ENCODE data around the gene ZNF189.

ZNF189 gene

GRCh38 chr9:101398068-101398929, at the start of gene ZNF189, which contains the start of gene MRPL50:
TSS of gene ZNF189 (plus strand) at chr9:101398851. CDS start at chr9:101399157, 306 bp downstream.
TSS of gene MRPL50 (minus strand) at chr9:101398618. CDS start at chr9:101398592, 26 bp downstream.
- H3K9me3 ChIP-seq (ENCODE audit: control insufficient read depth, insufficient read depth, low read depth, low read length) = peaks cover 23% of the 10 kb centered on the region
- H3K36me3 ChIP-seq (ENCODE audit: control insufficient read depth, insufficient read depth, low read length) = peaks cover 67% of the 10 kb centered on the region
- peak within 1 kb of the TSS; percentile 75 for H3K27ac ChIP-seq (ENCODE audit: low read depth, low read length)
- peak within 1 kb of the TSS; percentile 94 for H3K9ac ChIP-seq (ENCODE audit: low read length)
- H3K27me3 ChIP-seq (ENCODE audit: control insufficient read depth, insufficient read depth, low read length) = no peaks in the 10 kb centered on the region
- H3K4me3 ChIP-seq (ENCODE audit: low read depth, low read length) = peak within 1 kb of the TSS; percentile 99
- H3K4me1 ChIP-seq (ENCODE audit: control insufficient read depth, insufficient read depth, low read length) = no peaks in the 10 kb centered on the region

- H3K4me3 ChIP-seq (ENCODE audit: low read depth, low read length) = no peak overlapping the region
- no peaks in the 10 kb centered on the region for H3K4me1 ChIP-seq (ENCODE audit: control insufficient read depth, insufficient read depth, low read length)
- no peak overlapping the region for H3K9ac ChIP-seq (ENCODE audit: low read length)
- H3K9me3 ChIP-seq (ENCODE audit: control insufficient read depth, insufficient read depth, low read depth, low read length) = no peaks in the 10 kb centered on the region
- no peaks in the 10 kb centered on the region for H3K27me3 ChIP-seq (ENCODE audit: control insufficient read depth, insufficient read depth, low read length)
- H3K36me3 ChIP-seq (ENCODE audit: control insufficient read depth, insufficient read depth, low read length) = no peaks in the 10 kb centered on the region
- no peak overlapping the region for H3K27ac ChIP-seq (ENCODE audit: low read depth, low read length)
Observed at GRCh38 chr9:101350285-101350684, 48.4 kb upstream of the ZNF189 start.

GRCh38 chr9:101352892-101353463, 45.7 kb upstream of the ZNF189 start:
- no peak overlapping the region for H3K27ac ChIP-seq (ENCODE audit: low read depth, low read length)
- H3K9me3 ChIP-seq (ENCODE audit: control insufficient read depth, insufficient read depth, low read depth, low read length) = 0 out of 2 replicates have a peak, but pooled peaks cover 2% of the 10 kb centered on the region
- H3K4me3 ChIP-seq (ENCODE audit: low read depth, low read length) = no peak overlapping the region
- no peaks in the 10 kb centered on the region for H3K4me1 ChIP-seq (ENCODE audit: control insufficient read depth, insufficient read depth, low read length)
- H3K27me3 ChIP-seq (ENCODE audit: control insufficient read depth, insufficient read depth, low read length) = no peaks in the 10 kb centered on the region
- H3K9ac ChIP-seq (ENCODE audit: low read length) = no peak overlapping the region
- H3K36me3 ChIP-seq (ENCODE audit: control insufficient read depth, insufficient read depth, low read length) = no peaks in the 10 kb centered on the region

GRCh38 chr9:101353683-101354082, 45.0 kb upstream of the ZNF189 start:
- Histone ChIP-seq H3K4me3 (ENCODE audit: low read depth, low read length) (no peak overlapping the region), H3K4me1 (ENCODE audit: control insufficient read depth, insufficient read depth, low read length) (no peaks in the 10 kb centered on the region), H3K27ac (ENCODE audit: low read depth, low read length) (no peak overlapping the region), H3K27me3 (ENCODE audit: control insufficient read depth, insufficient read depth, low read length) (no peaks in the 10 kb centered on the region), H3K9me3 (ENCODE audit: control insufficient read depth, insufficient read depth, low read depth, low read length) (0 out of 2 replicates have a peak, but pooled peaks cover 2% of the 10 kb centered on the region), H3K9ac (ENCODE audit: low read length) (no peak overlapping the region), H3K36me3 (ENCODE audit: control insufficient read depth, insufficient read depth, low read length) (no peaks in the 10 kb centered on the region)

- Histone ChIP-seq H3K27me3 (ENCODE audit: control insufficient read depth, insufficient read depth, low read length) (no peaks in the 10 kb centered on the region), H3K4me3 (ENCODE audit: low read depth, low read length) (no peak overlapping the region), H3K27ac (ENCODE audit: low read depth, low read length) (no peak overlapping the region), H3K36me3 (ENCODE audit: control insufficient read depth, insufficient read depth, low read length) (no peaks in the 10 kb centered on the region), H3K4me1 (ENCODE audit: control insufficient read depth, insufficient read depth, low read length) (no peaks in the 10 kb centered on the region), H3K9ac (ENCODE audit: low read length) (no peak overlapping the region), H3K9me3 (ENCODE audit: control insufficient read depth, insufficient read depth, low read depth, low read length) (0 out of 2 replicates have a peak, but pooled peaks cover 2% of the 10 kb centered on the region)
Observed at GRCh38 chr9:101354143-101354764, 44.4 kb upstream of the ZNF189 start.

GRCh38 chr9:101354765-101355708, 43.6 kb upstream of the ZNF189 start:
- 0 out of 2 replicates have a peak, but pooled peaks cover 2% of the 10 kb centered on the region for H3K9me3 ChIP-seq (ENCODE audit: control insufficient read depth, insufficient read depth, low read depth, low read length)
- no peaks in the 10 kb centered on the region for H3K36me3 ChIP-seq (ENCODE audit: control insufficient read depth, insufficient read depth, low read length)
- H3K27me3 ChIP-seq (ENCODE audit: control insufficient read depth, insufficient read depth, low read length) = no peaks in the 10 kb centered on the region
- H3K4me3 ChIP-seq (ENCODE audit: low read depth, low read length) = no peak overlapping the region
- no peak overlapping the region for H3K27ac ChIP-seq (ENCODE audit: low read depth, low read length)
- H3K4me1 ChIP-seq (ENCODE audit: control insufficient read depth, insufficient read depth, low read length) = no peaks in the 10 kb centered on the region
- H3K9ac ChIP-seq (ENCODE audit: low read length) = no peak overlapping the region

- no peak overlapping the region for H3K27ac ChIP-seq (ENCODE audit: low read depth, low read length)
- no peaks in the 10 kb centered on the region for H3K27me3 ChIP-seq (ENCODE audit: control insufficient read depth, insufficient read depth, low read length)
- no peak overlapping the region for H3K4me3 ChIP-seq (ENCODE audit: low read depth, low read length)
- H3K36me3 ChIP-seq (ENCODE audit: control insufficient read depth, insufficient read depth, low read length) = no peaks in the 10 kb centered on the region
- H3K4me1 ChIP-seq (ENCODE audit: control insufficient read depth, insufficient read depth, low read length) = no peaks in the 10 kb centered on the region
- 0 out of 2 replicates have a peak, but pooled peaks cover 2% of the 10 kb centered on the region for H3K9me3 ChIP-seq (ENCODE audit: control insufficient read depth, insufficient read depth, low read depth, low read length)
- no peak overlapping the region for H3K9ac ChIP-seq (ENCODE audit: low read length)
Observed at GRCh38 chr9:101356619-101357018, 42.0 kb upstream of the ZNF189 start.

GRCh38 chr9:101359679-101360078, 39.0 kb upstream of the ZNF189 start:
- H3K9ac ChIP-seq (ENCODE audit: low read length) = no peak overlapping the region
- H3K9me3 ChIP-seq (ENCODE audit: control insufficient read depth, insufficient read depth, low read depth, low read length) = 0 out of 2 replicates have a peak, but pooled peaks cover 2% of the 10 kb centered on the region
- no peaks in the 10 kb centered on the region for H3K4me1 ChIP-seq (ENCODE audit: control insufficient read depth, insufficient read depth, low read length)
- no peak overlapping the region for H3K27ac ChIP-seq (ENCODE audit: low read depth, low read length)
- H3K27me3 ChIP-seq (ENCODE audit: control insufficient read depth, insufficient read depth, low read length) = no peaks in the 10 kb centered on the region
- no peaks in the 10 kb centered on the region for H3K36me3 ChIP-seq (ENCODE audit: control insufficient read depth, insufficient read depth, low read length)
- H3K4me3 ChIP-seq (ENCODE audit: low read depth, low read length) = no peak overlapping the region

- H3K27me3 ChIP-seq (ENCODE audit: control insufficient read depth, insufficient read depth, low read length) = no peaks in the 10 kb centered on the region
- no peak overlapping the region for H3K9ac ChIP-seq (ENCODE audit: low read length)
- H3K9me3 ChIP-seq (ENCODE audit: control insufficient read depth, insufficient read depth, low read depth, low read length) = 0 out of 2 replicates have a peak, but pooled peaks cover 2% of the 10 kb centered on the region
- no peak overlapping the region for H3K27ac ChIP-seq (ENCODE audit: low read depth, low read length)
- no peaks in the 10 kb centered on the region for H3K4me1 ChIP-seq (ENCODE audit: control insufficient read depth, insufficient read depth, low read length)
- no peaks in the 10 kb centered on the region for H3K36me3 ChIP-seq (ENCODE audit: control insufficient read depth, insufficient read depth, low read length)
- no peak overlapping the region for H3K4me3 ChIP-seq (ENCODE audit: low read depth, low read length)
Observed at GRCh38 chr9:101360647-101361046, 38.0 kb upstream of the ZNF189 start.

GRCh38 chr9:101362450-101362849, 36.2 kb upstream of the ZNF189 start:
- Histone ChIP-seq H3K4me1 (ENCODE audit: control insufficient read depth, insufficient read depth, low read length) (no peaks in the 10 kb centered on the region), H3K27me3 (ENCODE audit: control insufficient read depth, insufficient read depth, low read length) (no peaks in the 10 kb centered on the region), H3K4me3 (ENCODE audit: low read depth, low read length) (no peak overlapping the region), H3K27ac (ENCODE audit: low read depth, low read length) (no peak overlapping the region), H3K9ac (ENCODE audit: low read length) (no peak overlapping the region), H3K9me3 (ENCODE audit: control insufficient read depth, insufficient read depth, low read depth, low read length) (0 out of 2 replicates have a peak, but pooled peaks cover 2% of the 10 kb centered on the region), H3K36me3 (ENCODE audit: control insufficient read depth, insufficient read depth, low read length) (no peaks in the 10 kb centered on the region)

Data from HUES6 (cell line).